ENCODE results near the gene ABCF3.

ABCF3 gene

GRCh38 chr3:184233127-184233843 is 47.3 kb downstream of the ABCF3 start:
- DNase-seq (ENCODE audit: low read depth), result no peak

GRCh38 chr3:184234224-184234623 is 48.2 kb downstream of the ABCF3 start:
- DNase-seq (ENCODE audit: low read depth), result no peak

GRCh38 chr3:184234671-184235380 is 48.8 kb downstream of the ABCF3 start:
- no peak for DNase-seq (ENCODE audit: low read depth)

- DNase-seq (ENCODE audit: low read depth), result no peak
Observed at GRCh38 chr3:184235381-184236032, 49.5 kb downstream of the ABCF3 start.

GRCh38 chr3:184236033-184236410 is 50.0 kb downstream of the ABCF3 start:
- DNase-seq (ENCODE audit: low read depth), result no peak

GRCh38 chr3:184236636-184237035 is 50.6 kb downstream of the ABCF3 start:
- DNase-seq (ENCODE audit: low read depth), result no peak

- DNase-seq (ENCODE audit: low read depth), result no peak
Observed at GRCh38 chr3:184237211-184237610, 51.2 kb downstream of the ABCF3 start.

- DNase-seq (ENCODE audit: low read depth), result no peak
Observed at GRCh38 chr3:184237807-184238206, 51.8 kb downstream of the ABCF3 start.

- DNase-seq (ENCODE audit: low read depth), result no peak
Observed at GRCh38 chr3:184238246-184238818, 52.3 kb downstream of the ABCF3 start.

- no peak for DNase-seq (ENCODE audit: low read depth)
Observed at GRCh38 chr3:184239221-184239620, 53.2 kb downstream of the ABCF3 start.

GRCh38 chr3:184239708-184240107 is 53.7 kb downstream of the ABCF3 start:
- DNase-seq (ENCODE audit: low read depth), result no peak

- no peak for DNase-seq (ENCODE audit: low read depth)
Observed at GRCh38 chr3:184240384-184241140, 54.6 kb downstream of the ABCF3 start.

GRCh38 chr3:184241141-184241446 is 55.1 kb downstream of the ABCF3 start:
- no peak for DNase-seq (ENCODE audit: low read depth)

- DNase-seq (ENCODE audit: low read depth), result no peak
Observed at GRCh38 chr3:184241447-184242296, 55.7 kb downstream of the ABCF3 start.

GRCh38 chr3:184242297-184242685 is 56.3 kb downstream of the ABCF3 start:
- no peak for DNase-seq (ENCODE audit: low read depth)
